Measurements from ENCODE around the gene IFITM5. TPM values are rescaled to one million over a fixed set of nuclear protein-coding genes. Genes with fewer than 3 reads are reported as not detected.
A peak's percentile ranks its signal among the peaks of the same experiment; 100 is the strongest.

Gene IFITM5
- total RNA-seq, 6 experiments from 2014 or later: not detected

DNA sequence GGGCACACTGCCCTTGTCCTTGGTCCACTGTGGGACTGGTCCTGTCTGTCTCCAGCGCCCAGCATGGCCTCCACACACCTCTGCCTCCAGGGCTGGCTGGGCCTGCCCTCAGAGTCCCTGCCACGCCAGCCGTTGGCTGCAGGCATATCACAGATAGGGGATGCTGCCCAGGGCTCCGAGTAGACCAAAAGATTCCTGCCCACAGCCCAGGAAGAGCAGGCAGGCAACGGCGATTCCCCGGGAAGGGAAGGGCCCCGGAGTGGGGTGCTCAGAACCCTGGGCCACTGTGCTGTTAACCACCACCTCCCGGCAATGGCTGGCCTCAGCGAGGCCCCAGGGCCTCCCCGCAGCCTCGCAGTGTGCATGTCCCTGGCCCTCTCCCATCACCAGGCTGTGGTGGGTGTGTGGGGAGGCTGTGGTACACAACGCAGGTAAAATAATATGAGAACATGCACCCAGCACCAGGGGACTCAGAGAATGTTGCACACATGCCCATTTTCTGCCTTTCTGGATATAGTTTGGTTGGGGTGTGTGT, 2.2 kb downstream of the IFITM5 start:
- no peak overlapping the region for H3K4me3 ChIP-seq
- ATAC-seq (peak in 2 of 4 donors; percentile 1 to 4), DNase-seq (peak in 1 of 3 donors; percentile 47)
- H3K4me1 ChIP-seq: no peaks in the 10 kb centered on the region
- H3K27me3 ChIP-seq: no peaks in the 10 kb centered on the region
- H3K27ac ChIP-seq: no peak overlapping the region
- H3K9me3 ChIP-seq: no peaks in the 10 kb centered on the region
- H3K36me3 ChIP-seq: no peaks in the 10 kb centered on the region
- intact Hi-C loops (cut with DNase I): no loop called here
- TF ChIP-seq POLR2A (IDR thresholded peaks at IDR 0.05): no peak
- TF ChIP-seq, protein P1, sequence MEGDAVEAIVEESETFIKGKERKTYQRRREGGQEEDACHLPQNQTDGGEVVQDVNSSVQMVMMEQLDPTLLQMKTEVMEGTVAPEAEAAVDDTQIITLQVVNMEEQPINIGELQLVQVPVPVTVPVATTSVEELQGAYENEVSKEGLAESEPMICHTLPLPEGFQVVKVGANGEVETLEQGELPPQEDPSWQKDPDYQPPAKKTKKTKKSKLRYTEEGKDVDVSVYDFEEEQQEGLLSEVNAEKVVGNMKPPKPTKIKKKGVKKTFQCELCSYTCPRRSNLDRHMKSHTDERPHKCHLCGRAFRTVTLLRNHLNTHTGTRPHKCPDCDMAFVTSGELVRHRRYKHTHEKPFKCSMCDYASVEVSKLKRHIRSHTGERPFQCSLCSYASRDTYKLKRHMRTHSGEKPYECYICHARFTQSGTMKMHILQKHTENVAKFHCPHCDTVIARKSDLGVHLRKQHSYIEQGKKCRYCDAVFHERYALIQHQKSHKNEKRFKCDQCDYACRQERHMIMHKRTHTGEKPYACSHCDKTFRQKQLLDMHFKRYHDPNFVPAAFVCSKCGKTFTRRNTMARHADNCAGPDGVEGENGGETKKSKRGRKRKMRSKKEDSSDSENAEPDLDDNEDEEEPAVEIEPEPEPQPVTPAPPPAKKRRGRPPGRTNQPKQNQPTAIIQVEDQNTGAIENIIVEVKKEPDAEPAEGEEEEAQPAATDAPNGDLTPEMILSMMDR (IDR thresholded peaks at IDR 0.05): no peak
- WGBS (ENCODE audit: insufficient coverage, low coverage, low lambda C conversion rate, missing lambda C conversion rate): 80% methylated on average over 4 of the region's 13 CpGs

DNA sequence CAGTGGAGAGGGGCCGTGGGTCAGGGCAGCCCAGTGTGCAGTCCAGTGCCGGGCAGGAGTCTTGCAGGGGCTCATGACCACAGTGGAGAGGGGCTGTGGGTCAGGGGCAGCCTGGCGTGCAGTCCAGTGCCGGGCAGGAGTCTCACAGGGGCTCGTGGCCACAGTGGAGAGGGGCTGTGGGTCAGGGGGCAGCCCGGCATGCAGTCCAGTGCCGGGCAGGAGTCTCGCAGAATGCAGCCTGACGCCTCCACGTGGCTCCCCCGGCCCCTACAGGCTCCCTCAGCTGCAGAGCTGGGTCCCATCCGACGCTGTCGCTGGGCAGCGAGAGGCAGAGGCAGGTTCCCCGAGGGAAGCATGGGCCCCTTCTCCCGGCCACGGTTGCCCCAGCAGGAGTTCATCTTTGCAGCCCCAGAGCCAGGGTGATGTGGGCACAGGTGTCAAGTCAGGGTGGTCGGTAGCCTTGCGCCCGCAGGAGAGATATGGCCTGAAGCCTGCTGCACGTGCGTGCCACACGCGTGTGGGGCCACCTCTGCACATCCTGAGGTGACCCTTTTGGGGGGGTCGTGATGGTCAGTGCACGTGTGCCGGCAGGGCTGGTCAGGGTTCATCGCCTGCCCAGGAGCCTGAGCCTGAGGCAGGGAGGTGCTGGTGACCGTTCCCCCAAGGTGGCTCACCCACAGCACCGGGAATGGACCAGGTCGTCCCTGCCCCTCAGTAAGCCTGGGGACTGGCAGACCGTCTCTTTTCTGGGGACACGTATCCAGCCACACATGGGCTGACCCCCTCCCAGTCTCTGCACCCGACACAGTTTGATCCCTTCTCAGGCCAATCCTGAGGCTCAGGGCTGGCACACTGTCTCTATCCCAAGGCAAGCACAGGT, 2.9 kb downstream of the IFITM5 start:
- WGBS (ENCODE audit: insufficient coverage, low coverage, low lambda C conversion rate, missing lambda C conversion rate): 40% methylated on average over 1 of the region's 35 CpGs
- DNase-seq: peak in 2 of 3 donors; percentile 19 to 54
- H3K4me1 ChIP-seq: no peaks in the 10 kb centered on the region
- no peak for ATAC-seq
- no peak overlapping the region for H3K4me3 ChIP-seq
- no peak for TF ChIP-seq POLR2A (IDR thresholded peaks at IDR 0.05)
- TF ChIP-seq, protein P1 (IDR thresholded peaks at IDR 0.05): no peak
- intact Hi-C loops (cut with DNase I): no loop called here
- H3K27me3 ChIP-seq: no peaks in the 10 kb centered on the region
- no peaks in the 10 kb centered on the region for H3K9me3 ChIP-seq
- H3K27ac ChIP-seq: no peak overlapping the region
- H3K36me3 ChIP-seq: no peaks in the 10 kb centered on the region

DNA sequence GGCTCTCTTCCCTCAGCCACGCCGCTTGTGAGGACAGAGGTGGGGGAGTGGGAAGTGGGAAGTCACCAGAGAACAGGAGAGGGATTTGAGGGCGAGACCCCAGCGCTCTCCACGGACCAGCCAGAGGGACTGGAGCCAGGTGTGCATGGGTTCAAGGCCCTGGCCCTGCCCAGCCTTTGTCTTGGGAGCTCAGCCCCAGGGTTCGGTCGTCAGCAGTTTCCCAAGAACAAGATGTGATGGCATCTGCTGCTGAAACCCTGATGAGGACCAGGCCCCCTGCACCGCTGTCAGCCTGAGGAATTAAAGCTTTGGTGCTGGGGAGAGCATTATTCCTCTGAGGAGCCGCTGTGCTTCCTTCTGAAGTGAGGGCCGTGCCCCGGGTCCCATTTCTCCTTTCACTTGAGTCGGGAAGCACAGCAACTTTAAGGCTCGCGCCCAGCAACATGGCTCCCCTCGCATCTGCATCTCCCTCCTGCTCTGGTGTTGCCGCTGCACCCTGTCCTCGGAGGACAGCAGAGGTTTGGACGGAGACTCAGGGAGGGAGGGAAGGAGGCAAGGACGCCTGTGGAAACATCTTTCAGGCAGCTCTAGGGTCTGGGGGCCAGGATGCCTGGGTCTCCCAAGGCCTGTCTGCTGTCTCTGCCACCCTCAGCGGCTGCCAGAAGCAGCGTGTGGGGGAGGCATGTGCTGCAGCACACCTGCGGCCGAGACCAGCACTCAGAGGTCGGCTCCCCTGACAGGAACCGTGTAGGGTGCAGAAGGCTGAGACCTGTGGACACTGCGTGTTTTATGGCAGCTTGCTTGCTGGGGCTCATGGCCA, 3.8 kb downstream of the IFITM5 start:
- WGBS (ENCODE audit: insufficient coverage, low coverage, low lambda C conversion rate, missing lambda C conversion rate): 78% methylated on average over 6 of the region's 26 CpGs
- TF ChIP-seq POLR2A (IDR thresholded peaks at IDR 0.05): no peak
- TF ChIP-seq, protein P1 (IDR thresholded peaks at IDR 0.05): no peak
- ATAC-seq: no peak
- Histone ChIP-seq H3K27me3 (no peaks in the 10 kb centered on the region), H3K4me3 (no peak overlapping the region), H3K4me1 (no peaks in the 10 kb centered on the region), H3K36me3 (no peaks in the 10 kb centered on the region), H3K27ac (no peak overlapping the region), H3K9me3 (no peaks in the 10 kb centered on the region)
- intact Hi-C loops (cut with DNase I): no loop called here
- peak in 2 of 3 donors; percentile 16 to 52 for DNase-seq

DNA sequence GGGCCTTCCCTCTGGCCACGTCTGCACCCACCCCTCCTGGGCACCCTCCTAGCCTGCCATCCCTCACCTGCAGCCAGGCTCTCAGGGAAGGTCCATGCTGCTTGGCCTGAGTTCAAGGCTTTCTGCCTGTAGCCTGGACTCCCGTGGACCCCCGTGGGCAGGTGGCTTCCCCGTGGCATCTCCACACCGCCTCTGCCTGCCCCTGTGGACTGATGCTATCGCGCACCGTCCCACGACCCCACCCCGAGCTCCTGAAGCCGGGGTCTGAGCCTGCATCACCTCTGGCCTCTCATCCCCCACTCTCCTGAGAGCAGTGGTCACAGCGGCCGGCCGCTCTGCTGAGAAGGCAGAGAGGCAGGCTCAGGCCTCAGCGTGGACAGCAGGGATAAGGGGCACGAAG, 4.5 kb downstream of the IFITM5 start:
- H3K9me3 ChIP-seq: no peaks in the 10 kb centered on the region
- H3K36me3 ChIP-seq: no peaks in the 10 kb centered on the region
- DNase-seq (peak in 1 of 3 donors; percentile 17), ATAC-seq (no peak)
- 92% methylated on average over 11 of the region's 16 CpGs for WGBS (ENCODE audit: insufficient coverage, low coverage, low lambda C conversion rate, missing lambda C conversion rate)
- intact Hi-C loops (cut with DNase I): loop anchor here in 1 of 2 donors (5.0 kb wide), 1 partner anchor 73 kb away; the partner anchor contains the start of gene B4GALNT4
- TF ChIP-seq, protein P1 (IDR thresholded peaks at IDR 0.05): no peak
- TF ChIP-seq POLR2A (IDR thresholded peaks at IDR 0.05): no peak
- H3K4me1 ChIP-seq: no peaks in the 10 kb centered on the region
- no peak overlapping the region for H3K4me3 ChIP-seq
- H3K27me3 ChIP-seq: no peaks in the 10 kb centered on the region
- no peak overlapping the region for H3K27ac ChIP-seq

Measured in right lobe of liver (tissue), 6 donors.